Keratinocyte (primary cell): ENCODE results near the gene KNOP1. TPM values are rescaled to one million over a fixed set of nuclear protein-coding genes. Genes with fewer than 3 reads are reported as not detected.

Experiments
- DNase-seq: peaks from one replicate; pipeline ENCODE4 v3.0.0-alpha.2; 2011; ENCODE audit warnings: low read depth, missing footprints, low spot score
- FAIRE-seq: peaks from 2 replicates; lab custom pipeline; 2011; peaks lifted over from hg19 to GRCh38; lab: Jason Lieb, UNC
- H2AFZ ChIP-seq: 2 replicates; pipeline ENCODE4 v1.6.0; 2012; ENCODE audit warnings: low read length, control low read depth, inconsistent platforms; ENCODE audit not compliant: control insufficient read depth
- H3K27ac ChIP-seq: 2 replicates; pipeline ENCODE4 v1.5.1; 2011; ENCODE audit warnings: low read length; ENCODE audit not compliant: control insufficient read depth, insufficient read depth
- H3K27me3 ChIP-seq: 3 replicates; pipeline ENCODE4 v1.6.0; 2011; ENCODE audit warnings: low read length; ENCODE audit not compliant: control insufficient read depth, insufficient read depth; ENCODE audit errors: extremely low read depth
- H3K36me3 ChIP-seq, 2 experiments: 2 replicates in 1 of 2; 3 replicates in 1 of 2; pipeline ENCODE4 v1.5.1; 2011; ENCODE audit warnings: low read length in 2 of 2, mild to moderate bottlenecking in 1 of 2; ENCODE audit not compliant: control insufficient read depth in 2 of 2, insufficient read depth in 2 of 2; ENCODE audit errors: extremely low read depth in 1 of 2
- H3K4me1 ChIP-seq: 3 replicates; pipeline ENCODE4 v1.5.1; 2011; ENCODE audit warnings: low read length; ENCODE audit not compliant: control insufficient read depth, insufficient read depth; ENCODE audit errors: extremely low read depth
- H3K4me2 ChIP-seq: 3 replicates; pipeline ENCODE4 v1.6.0; 2011; ENCODE audit warnings: low read depth, low read length; ENCODE audit not compliant: control insufficient read depth, insufficient read depth; ENCODE audit errors: extremely low read depth
- H3K4me3 ChIP-seq, 3 experiments: fragments of 200-600 bp in 1 of 3; sonication (generic) in 1 of 3; 2 replicates in 2 of 3; 3 replicates in 1 of 3; pipeline ENCODE4 v1.5.1; 2011 to 2016; ENCODE audit warnings: low read length in 3 of 3, mild to moderate bottlenecking in 3 of 3, control low read depth in 2 of 3, inconsistent platforms in 1 of 3, low read depth in 1 of 3, mixed read lengths in 1 of 3, mixed run types in 1 of 3, moderate library complexity in 1 of 3; ENCODE audit not compliant: control insufficient read depth in 2 of 3, insufficient read depth in 2 of 3; ENCODE audit errors: extremely low read depth in 1 of 3
- H3K79me2 ChIP-seq: 2 replicates; pipeline ENCODE4 v1.6.0; 2012; ENCODE audit warnings: low read length; ENCODE audit not compliant: control insufficient read depth, insufficient read depth
- H3K9ac ChIP-seq: 3 replicates; pipeline ENCODE4 v1.6.0; 2011; ENCODE audit warnings: low read length; ENCODE audit not compliant: control insufficient read depth, insufficient read depth; ENCODE audit errors: extremely low read depth
- H3K9me1 ChIP-seq: 3 replicates; pipeline ENCODE4 v1.6.0; 2011; ENCODE audit warnings: low read length; ENCODE audit not compliant: control insufficient read depth, insufficient read depth; ENCODE audit errors: extremely low read depth
- H3K9me3 ChIP-seq: 2 replicates; pipeline ENCODE4 v1.5.1; 2012; ENCODE audit warnings: low read depth, low read length; ENCODE audit not compliant: control insufficient read depth
- H4K20me1 ChIP-seq: 3 replicates; pipeline ENCODE4 v1.6.0; 2011; ENCODE audit warnings: low read length; ENCODE audit not compliant: control insufficient read depth, insufficient read depth; ENCODE audit errors: extremely low read depth
- CTCF ChIP-seq, 3 experiments: IDR thresholded peaks in 1 of 3; conservative IDR thresholded peaks in 1 of 3; optimal IDR thresholded peaks in 1 of 3; 2 replicates in 2 of 3; 3 replicates in 1 of 3; pipeline versions ENCODE3 to v1.5.1; 2011; ENCODE audit warnings: low read length in 3 of 3, mild to moderate bottlenecking in 3 of 3, moderate library complexity in 2 of 3, control low read depth in 1 of 3, inconsistent platforms in 1 of 3; ENCODE audit not compliant: insufficient read depth in 2 of 3; ENCODE audit errors: extremely low read depth in 1 of 3
- EZH2 ChIP-seq: IDR thresholded peaks from one replicate; pipeline ENCODE4 v1.6.1; 2012; ENCODE audit warnings: inconsistent platforms, mild to moderate bottlenecking, low read length, moderate library complexity
- dilution Hi-C: fragments of 300-500 bp; cut with MboI; formaldehyde crosslinking; loops from one replicate; pipeline ENCODE4 v1.7.0; 2020; ENCODE audit warnings: low sequenced_read_pairs; ENCODE audit not compliant: extremely low pct_ligation_motif_present
- polyA plus RNA-seq, 5 experiments: library from polyadenylated mRNA; depleted of rRNA in 3 of 5; stranded (reverse) in 3 of 5; stranded (forward) in 1 of 5; unstranded in 1 of 5; fragments of >200 nt; gene quantifications; 1 replicate in 1 of 5; 2 replicates in 3 of 5; 3 replicates in 1 of 5; pipeline versions ENCODE4 v1.2.1 to v1.2.3, GENCODE V29; 2011 to 2012; ENCODE audit warnings: missing spikeins in 2 of 5, low read depth in 1 of 5, low replicate concordance in 1 of 5

KNOP1 gene
- polyA plus RNA-seq, 1 donor (not counting 4 experiments of a cell fraction or from before 2014, with no cell fraction given): 19.8 TPM

- no peaks in the 10 kb centered on the region for H3K9me1 ChIP-seq
- dilution Hi-C loops: no loop called here
- H3K4me1 ChIP-seq: no peaks in the 10 kb centered on the region
- H3K9ac ChIP-seq: no peak overlapping the region
- FAIRE-seq (no peak), DNase-seq (no peak)
- no peaks in the 10 kb centered on the region for H3K79me2 ChIP-seq
- peaks cover 3 to 7% of the 10 kb centered on the region in 2 experiments for H3K36me3 ChIP-seq
- H3K4me3 ChIP-seq: no peak overlapping the region
- H3K9me3 ChIP-seq: no peaks in the 10 kb centered on the region
- H2AFZ ChIP-seq: no peak overlapping the region
- H4K20me1 ChIP-seq: no peaks in the 10 kb centered on the region
- no peak overlapping the region for H3K4me2 ChIP-seq
- no peaks in the 10 kb centered on the region for H3K27me3 ChIP-seq
- no peak for TF ChIP-seq EZH2
- TF ChIP-seq CTCF (optimal IDR thresholded peaks at IDR 0.05 in 1 of 3, IDR thresholded peaks at IDR 0.05 in 1 of 3, conservative IDR thresholded peaks at IDR 0.05 in 1 of 3; ENCODE audit: extremely low read depth in 1 of 3, insufficient read depth in 2 of 3, low read length in 3 of 3): no peak
- H3K27ac ChIP-seq: no peak overlapping the region
Observed at GRCh38 chr16:19687279-19687678, 30.7 kb downstream of the KNOP1 start.

GRCh38 chr16:19685176-19685575, 32.9 kb downstream of the KNOP1 start:
- Histone ChIP-seq H3K4me1 (no peaks in the 10 kb centered on the region), H4K20me1 (no peaks in the 10 kb centered on the region), H3K36me3 (peaks cover 3 to 5% of the 10 kb centered on the region in 2 experiments), H3K79me2 (no peaks in the 10 kb centered on the region), H3K9me3 (no peaks in the 10 kb centered on the region), H3K27ac (no peak overlapping the region), H3K9me1 (no peaks in the 10 kb centered on the region), H3K4me2 (no peak overlapping the region), H3K9ac (no peak overlapping the region), H2AFZ (no peak overlapping the region), H3K27me3 (no peaks in the 10 kb centered on the region), H3K4me3 (no peak overlapping the region)
- dilution Hi-C loops: no loop called here
- DNase-seq (no peak), FAIRE-seq (no peak)
- TF ChIP-seq CTCF (optimal IDR thresholded peaks at IDR 0.05 in 1 of 3, IDR thresholded peaks at IDR 0.05 in 1 of 3, conservative IDR thresholded peaks at IDR 0.05 in 1 of 3; ENCODE audit: extremely low read depth in 1 of 3, insufficient read depth in 2 of 3, low read length in 3 of 3) (no peak), EZH2 (no peak)
